Measurements from ENCODE around the gene LIMS1. TPM values are rescaled to one million over a fixed set of nuclear protein-coding genes. Genes with fewer than 3 reads are reported as not detected.

LIMS1 gene
- total RNA-seq, 4 donors from 2014 or later = 37.4 to 357 (median 112) TPM

DNA sequence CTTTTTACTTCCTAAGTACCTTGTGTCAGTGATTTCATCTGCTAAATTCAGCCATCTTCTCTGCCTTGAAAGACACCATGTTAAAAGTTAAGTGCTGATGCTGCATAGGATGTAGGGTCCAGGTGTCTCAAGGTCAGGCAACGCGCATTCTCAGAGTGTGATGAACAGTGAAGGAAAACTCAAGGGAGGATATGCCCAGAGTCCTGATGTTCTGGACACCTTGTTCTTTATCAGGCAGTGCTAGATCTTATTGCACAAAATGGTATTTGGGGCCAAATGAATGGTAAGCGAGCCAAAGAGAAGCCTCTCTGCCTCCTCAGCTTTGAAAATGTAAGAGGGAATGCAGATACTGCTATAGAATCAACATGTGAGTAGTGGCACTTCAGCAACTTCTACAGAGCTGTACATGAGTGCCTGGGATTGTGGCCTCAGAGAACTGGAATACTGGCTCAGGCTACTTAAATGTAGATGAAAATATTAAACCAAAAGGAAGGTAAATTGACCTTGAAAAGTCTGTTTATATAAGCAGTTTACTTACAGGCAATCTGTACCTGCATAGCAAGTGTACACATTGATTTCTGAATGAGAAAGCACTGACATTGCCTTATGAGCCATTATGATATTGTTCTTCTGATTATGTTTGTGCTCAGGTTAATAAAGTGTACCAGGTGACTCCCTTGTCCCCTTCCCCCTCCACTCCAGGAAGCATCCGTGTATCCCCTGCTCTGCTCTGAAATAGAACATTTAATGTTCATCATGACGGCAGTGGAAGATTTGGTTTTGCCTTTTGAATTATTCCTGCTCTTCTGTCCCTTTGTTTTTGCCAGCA lies 98.3 kb downstream of the LIMS1 start:
- Histone ChIP-seq H3K4me3 (no peak overlapping the region), H3K9me3 (no peaks in the 10 kb centered on the region), H3K4me1 (peaks cover 0 to 13% of the 10 kb centered on the region in 2 donors), H3K27ac (peak overlapping the region in 1 of 2 donors; percentile 24), H3K36me3 (no peaks in the 10 kb centered on the region), H3K27me3 (no peaks in the 10 kb centered on the region)
- no peak for TF ChIP-seq POLR2A (IDR thresholded peaks at IDR 0.05)
- TF ChIP-seq, protein P1, sequence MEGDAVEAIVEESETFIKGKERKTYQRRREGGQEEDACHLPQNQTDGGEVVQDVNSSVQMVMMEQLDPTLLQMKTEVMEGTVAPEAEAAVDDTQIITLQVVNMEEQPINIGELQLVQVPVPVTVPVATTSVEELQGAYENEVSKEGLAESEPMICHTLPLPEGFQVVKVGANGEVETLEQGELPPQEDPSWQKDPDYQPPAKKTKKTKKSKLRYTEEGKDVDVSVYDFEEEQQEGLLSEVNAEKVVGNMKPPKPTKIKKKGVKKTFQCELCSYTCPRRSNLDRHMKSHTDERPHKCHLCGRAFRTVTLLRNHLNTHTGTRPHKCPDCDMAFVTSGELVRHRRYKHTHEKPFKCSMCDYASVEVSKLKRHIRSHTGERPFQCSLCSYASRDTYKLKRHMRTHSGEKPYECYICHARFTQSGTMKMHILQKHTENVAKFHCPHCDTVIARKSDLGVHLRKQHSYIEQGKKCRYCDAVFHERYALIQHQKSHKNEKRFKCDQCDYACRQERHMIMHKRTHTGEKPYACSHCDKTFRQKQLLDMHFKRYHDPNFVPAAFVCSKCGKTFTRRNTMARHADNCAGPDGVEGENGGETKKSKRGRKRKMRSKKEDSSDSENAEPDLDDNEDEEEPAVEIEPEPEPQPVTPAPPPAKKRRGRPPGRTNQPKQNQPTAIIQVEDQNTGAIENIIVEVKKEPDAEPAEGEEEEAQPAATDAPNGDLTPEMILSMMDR (IDR thresholded peaks at IDR 0.05) = no peak
- intact Hi-C loops (cut with DNase I; ENCODE audit: low total_unique reads) = no loop called here
- no peak for DNase-seq

DNA sequence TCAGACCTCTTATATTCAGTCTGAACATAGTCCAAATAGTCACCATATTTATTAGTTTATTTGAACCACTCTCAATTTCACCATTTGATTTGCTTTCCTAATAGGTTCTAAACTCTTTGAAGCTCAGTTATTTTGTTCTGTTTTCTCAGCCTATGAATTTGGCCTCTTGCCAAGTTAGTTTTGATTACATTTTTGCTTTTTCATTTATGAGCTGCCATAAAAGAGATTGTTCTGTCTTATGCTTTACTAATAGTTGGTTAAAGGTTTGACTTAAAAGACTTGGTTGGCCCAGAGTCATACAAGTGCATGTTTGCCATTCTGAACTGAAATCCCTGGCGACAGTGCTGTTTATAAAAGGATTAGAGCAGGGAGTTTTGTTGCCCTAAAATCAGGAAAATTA lies 99.1 kb downstream of the LIMS1 start:
- no peaks in the 10 kb centered on the region for H3K27me3 ChIP-seq
- no peaks in the 10 kb centered on the region for H3K36me3 ChIP-seq
- peak overlapping the region in 1 of 2 donors; percentile 24 for H3K27ac ChIP-seq
- TF ChIP-seq POLR2A (IDR thresholded peaks at IDR 0.05) = no peak
- TF ChIP-seq, protein P1 (IDR thresholded peaks at IDR 0.05) = no peak
- H3K9me3 ChIP-seq = no peaks in the 10 kb centered on the region
- intact Hi-C loops (cut with DNase I; ENCODE audit: low total_unique reads) = no loop called here
- H3K4me1 ChIP-seq = peaks cover 0 to 13% of the 10 kb centered on the region in 2 donors
- H3K4me3 ChIP-seq = no peak overlapping the region
- DNase-seq = no peak

DNA sequence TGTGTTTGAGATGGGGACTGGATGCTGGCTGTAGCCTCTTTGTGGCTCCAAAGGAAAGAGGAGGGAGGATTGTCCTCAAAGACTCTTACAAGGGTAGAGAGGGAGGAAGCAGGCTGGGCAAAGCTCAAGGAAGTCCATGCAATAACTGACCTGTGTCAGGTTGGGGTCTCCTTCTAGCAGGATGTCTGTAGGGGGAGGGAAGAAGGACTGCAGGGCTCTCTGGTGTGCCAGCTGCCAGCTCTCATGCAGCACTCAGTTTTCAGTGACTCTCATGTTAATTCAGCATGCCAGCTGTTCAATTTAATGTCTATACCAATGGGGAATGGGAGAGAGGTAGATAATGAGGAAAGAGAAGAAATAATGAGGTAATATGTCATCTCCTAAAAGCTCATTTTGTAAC lies 99.7 kb downstream of the LIMS1 start:
- intact Hi-C loops (cut with DNase I; ENCODE audit: low total_unique reads) = no loop called here
- no peak overlapping the region for H3K27ac ChIP-seq
- H3K9me3 ChIP-seq = no peaks in the 10 kb centered on the region
- H3K27me3 ChIP-seq = no peaks in the 10 kb centered on the region
- H3K4me3 ChIP-seq = no peak overlapping the region
- H3K36me3 ChIP-seq = no peaks in the 10 kb centered on the region
- TF ChIP-seq, protein P1 (IDR thresholded peaks at IDR 0.05) = no peak
- no peak for TF ChIP-seq POLR2A (IDR thresholded peaks at IDR 0.05)
- no peak for DNase-seq
- H3K4me1 ChIP-seq = peaks cover 0 to 13% of the 10 kb centered on the region in 2 donors

DNA sequence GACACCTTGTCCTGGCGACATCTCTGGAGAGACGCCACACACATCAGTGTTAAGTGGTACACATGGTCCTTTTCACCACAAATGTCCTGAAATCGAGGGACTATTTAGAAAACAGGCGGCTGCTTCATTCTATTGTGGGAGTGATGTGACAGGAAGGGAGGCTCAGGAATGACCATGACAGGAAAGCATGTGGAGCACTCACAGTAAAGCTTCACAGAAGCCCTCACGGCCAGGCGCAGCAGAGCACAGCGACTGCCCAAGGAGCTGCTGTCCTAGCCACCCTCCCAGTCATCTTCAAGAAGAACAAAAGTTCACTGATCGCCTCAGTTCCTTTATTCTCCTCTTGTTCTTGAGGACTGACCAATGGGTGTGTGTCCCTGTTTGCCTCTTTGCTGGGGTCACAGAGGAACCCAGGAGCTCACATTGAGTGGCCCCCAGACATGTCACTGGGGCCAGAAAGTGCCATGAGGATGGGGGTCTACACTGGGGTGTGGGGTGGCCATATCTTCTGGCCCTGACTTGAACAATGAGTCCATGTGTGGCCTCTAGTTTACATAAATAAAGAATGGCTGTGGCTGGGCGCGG lies 100.4 kb downstream of the LIMS1 start:
- Histone ChIP-seq H3K36me3 (no peaks in the 10 kb centered on the region), H3K27ac (no peak overlapping the region), H3K4me1 (peaks cover 0 to 13% of the 10 kb centered on the region in 2 donors), H3K9me3 (no peaks in the 10 kb centered on the region), H3K27me3 (no peaks in the 10 kb centered on the region), H3K4me3 (no peak overlapping the region)
- intact Hi-C loops (cut with DNase I; ENCODE audit: low total_unique reads) = no loop called here
- no peak for TF ChIP-seq POLR2A (IDR thresholded peaks at IDR 0.05)
- TF ChIP-seq, protein P1 (IDR thresholded peaks at IDR 0.05) = no peak
- DNase-seq = no peak
